ENCODE data around the gene CYP2J2.

DNA sequence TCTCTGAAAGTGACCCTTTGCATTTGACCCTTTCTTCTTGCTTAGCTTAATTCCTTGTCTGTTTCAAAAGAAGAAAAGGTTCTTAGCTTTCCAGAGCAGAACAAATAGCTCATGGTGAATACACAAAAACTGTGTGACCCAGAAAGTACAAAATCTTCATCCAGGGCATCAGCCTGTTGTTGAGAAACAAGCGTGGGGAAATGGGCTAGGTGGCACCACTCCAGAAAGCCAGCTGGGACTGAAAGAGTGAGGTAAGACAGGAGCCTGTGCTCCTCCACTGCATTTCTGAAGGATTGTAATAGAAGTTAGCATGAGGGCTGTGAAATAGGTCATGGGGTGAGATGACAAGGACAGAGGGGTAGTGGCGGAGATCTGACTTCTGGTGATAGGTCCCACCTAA lies 45.8 kb downstream of the CYP2J2 start:
- TF ChIP-seq EZH2phosphoT487 (IDR thresholded peaks at IDR 0.05; ENCODE audit: borderline replicate concordance, low read depth, low read length), result no peak
- TF ChIP-seq, protein P1, sequence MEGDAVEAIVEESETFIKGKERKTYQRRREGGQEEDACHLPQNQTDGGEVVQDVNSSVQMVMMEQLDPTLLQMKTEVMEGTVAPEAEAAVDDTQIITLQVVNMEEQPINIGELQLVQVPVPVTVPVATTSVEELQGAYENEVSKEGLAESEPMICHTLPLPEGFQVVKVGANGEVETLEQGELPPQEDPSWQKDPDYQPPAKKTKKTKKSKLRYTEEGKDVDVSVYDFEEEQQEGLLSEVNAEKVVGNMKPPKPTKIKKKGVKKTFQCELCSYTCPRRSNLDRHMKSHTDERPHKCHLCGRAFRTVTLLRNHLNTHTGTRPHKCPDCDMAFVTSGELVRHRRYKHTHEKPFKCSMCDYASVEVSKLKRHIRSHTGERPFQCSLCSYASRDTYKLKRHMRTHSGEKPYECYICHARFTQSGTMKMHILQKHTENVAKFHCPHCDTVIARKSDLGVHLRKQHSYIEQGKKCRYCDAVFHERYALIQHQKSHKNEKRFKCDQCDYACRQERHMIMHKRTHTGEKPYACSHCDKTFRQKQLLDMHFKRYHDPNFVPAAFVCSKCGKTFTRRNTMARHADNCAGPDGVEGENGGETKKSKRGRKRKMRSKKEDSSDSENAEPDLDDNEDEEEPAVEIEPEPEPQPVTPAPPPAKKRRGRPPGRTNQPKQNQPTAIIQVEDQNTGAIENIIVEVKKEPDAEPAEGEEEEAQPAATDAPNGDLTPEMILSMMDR (conservative IDR thresholded peaks at IDR 0.05; ENCODE audit: low read length), result no peak

All from OCI-LY7 (cell line).